GM19023 (cell line): ENCODE data around the gene PLXNA2.

ENCODE experiments used
- ATAC-seq: cut with Tn5 transposase; IDR thresholded peaks from one replicate; pipeline ENCODE4 v1.9.1; 2021; ENCODE audit warnings: mild to moderate bottlenecking, moderate library complexity; ENCODE audit not compliant: unreplicated experiment

PLXNA2 gene

DNA sequence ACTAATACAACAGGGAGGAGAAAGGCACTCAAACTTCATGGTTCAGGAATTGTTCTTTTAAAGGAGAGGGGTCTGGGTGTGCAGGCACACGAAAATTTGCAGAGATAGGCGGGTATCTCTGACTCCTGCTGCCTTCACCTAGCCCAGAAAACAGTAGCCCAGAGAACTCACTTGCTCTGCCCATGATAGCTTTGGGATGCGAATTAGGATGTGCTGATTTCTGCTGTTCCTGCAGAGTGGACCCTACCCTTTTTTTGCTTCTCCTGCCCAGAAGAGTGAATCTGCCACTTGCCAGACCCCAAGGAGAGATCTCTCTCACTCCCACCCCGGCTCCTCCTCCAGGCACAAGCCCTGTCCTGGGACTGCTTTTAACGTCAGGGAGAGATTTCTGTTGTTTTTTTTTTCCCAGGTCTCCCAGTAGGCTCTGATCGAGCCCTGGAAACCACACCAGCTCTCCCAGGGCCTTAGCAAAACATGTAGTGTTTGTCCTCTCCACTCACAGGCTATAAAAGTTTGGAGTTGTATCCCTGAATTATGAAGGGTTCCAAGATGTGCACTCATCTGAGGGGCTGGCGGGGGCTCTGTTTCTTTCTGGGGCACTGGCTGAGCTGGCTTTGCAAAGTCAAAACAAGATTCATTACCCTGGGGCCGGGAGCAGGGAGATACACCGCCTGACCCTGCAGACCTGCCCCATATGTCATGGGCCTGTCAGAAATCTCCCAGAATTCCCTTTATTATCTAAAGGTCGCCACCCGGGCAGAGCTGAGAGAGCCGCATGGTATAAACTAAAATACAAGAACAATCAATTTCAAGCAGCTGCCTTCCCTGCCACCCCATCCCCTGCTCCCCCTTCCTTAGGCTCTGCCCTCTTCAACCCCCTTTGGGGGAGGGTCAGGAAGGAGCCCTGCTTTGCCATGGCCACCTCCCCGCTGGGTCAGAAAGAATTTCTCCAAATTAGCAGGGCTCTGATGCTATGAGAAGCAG, 17.9 kb downstream of the PLXNA2 start:
- no peak for ATAC-seq

DNA sequence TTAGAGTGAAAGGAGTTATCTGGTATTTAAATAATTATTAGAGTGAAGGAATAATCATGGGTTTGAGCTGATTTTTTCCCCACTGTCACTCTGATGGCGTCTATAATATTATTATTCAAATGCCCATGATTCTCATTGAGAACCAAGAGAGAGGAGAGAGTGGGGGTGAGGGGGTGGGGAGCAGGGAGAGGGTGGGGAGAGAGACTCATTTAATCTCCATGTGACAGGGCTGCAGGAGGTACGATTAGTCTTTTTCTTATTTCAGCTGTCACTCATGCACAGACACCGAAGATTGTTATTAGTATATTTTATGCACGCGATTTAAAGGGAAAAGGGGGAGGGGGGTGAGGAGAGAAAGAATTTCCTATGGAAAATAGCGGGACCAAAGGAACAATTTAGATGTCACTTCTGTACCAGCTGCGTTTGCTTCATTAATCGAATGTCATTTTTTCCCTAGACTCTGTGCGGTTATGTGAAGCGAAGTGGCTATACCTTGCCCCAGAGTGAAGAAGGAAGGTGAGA, 19.9 kb downstream of the PLXNA2 start:
- ATAC-seq, result no peak

DNA sequence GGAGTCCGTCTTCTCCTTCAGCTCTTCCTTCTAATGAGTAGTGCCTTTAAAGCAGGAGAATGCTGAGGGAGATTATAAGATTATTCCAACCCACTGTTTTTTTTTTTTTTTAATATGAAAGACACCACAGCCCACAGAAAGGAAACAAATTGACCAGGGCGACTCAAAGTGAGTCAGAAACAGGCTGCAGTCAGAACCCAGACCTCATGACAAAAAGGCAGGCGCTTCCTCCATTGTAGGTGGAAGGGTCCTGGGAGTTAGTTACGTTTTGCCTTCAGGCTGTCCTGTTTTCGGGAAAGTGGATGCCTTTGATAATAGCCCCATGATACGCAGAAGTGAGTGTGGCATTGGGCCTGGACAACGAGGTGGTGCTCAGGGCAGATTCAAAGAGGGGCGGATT, 21.0 kb downstream of the PLXNA2 start:
- ATAC-seq, result no peak

DNA sequence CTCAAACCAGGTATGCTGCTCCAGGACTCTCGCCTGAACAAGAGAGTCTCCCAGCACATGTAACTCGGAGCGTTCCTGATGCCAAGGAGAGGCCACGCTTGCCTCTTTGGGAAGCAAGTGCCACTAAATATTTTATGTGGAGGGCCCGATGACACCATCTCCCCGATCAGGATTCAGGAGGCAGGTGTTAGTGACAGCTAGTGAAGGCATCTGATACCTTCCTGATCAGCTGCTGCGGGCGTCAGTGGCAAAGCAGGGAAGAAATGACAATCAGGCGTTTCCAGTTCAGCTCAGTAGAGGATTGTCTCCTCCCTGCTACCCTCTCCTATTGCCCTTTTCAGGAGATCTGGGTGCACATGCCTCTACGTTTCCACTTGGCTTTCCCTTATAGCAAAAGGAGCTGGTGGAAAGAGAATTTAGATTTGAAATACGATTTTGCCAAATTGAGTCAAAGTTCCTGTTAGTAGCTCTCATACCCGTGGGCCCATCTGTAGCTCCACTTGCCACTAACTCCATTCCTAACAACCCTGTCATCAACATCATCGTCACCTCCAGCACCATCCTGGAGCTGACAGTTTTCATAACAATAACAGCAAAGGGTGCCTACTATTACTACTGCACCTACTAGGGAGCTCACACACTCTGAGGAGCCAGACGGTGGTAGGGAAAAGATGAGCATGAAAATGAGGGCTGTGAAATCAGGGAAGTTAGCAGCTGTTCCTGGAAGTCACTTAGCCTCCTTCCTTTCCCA, 21.6 kb downstream of the PLXNA2 start:
- ATAC-seq, result no peak

DNA sequence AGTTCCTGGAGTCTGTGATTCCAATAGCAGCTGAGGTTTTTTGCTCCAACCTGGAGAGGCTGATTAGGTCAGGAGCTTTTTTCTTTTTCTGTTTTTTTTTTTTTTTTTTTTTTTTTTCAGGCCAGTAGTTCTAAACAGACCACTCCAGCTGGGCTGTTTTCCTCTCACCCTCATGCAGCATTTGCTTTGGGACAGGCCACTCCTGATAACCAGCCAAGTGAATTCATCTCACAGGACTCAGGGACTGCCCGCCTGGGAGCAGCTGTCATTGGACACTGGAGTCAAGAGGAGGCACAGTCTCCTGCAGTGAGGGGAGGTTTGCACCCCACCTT, 22.9 kb downstream of the PLXNA2 start:
- ATAC-seq, result no peak

DNA sequence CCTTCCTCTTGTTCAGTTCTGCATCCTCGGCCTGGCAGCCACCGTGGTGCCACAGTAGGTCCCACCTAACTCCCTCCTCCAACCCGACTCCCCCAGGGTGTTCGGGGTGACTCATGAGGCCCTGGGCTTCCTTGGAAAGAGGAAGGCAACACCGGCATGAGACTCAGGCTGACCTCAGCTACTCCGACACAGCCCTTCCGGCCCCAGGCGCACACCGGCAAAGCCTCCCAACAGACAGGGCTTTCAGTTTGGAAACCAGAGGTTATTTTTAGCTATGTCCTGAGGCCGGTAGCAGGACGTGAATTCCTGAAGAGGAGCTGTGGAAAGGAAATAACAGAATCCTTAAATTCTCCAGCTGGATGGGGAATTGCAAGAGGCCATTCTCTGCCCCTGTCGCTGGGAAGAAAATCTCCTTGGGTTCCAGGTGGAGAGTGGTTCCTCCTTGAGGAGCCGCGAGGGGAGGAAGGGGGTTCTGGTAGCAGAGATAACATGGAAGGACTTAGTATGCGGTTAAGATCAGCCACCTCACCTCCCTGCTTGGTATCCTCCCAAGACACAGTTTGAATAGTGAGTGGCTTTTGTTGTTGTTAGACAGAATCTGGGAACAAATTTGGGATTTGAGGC, 24.4 kb downstream of the PLXNA2 start:
- no peak for ATAC-seq

DNA sequence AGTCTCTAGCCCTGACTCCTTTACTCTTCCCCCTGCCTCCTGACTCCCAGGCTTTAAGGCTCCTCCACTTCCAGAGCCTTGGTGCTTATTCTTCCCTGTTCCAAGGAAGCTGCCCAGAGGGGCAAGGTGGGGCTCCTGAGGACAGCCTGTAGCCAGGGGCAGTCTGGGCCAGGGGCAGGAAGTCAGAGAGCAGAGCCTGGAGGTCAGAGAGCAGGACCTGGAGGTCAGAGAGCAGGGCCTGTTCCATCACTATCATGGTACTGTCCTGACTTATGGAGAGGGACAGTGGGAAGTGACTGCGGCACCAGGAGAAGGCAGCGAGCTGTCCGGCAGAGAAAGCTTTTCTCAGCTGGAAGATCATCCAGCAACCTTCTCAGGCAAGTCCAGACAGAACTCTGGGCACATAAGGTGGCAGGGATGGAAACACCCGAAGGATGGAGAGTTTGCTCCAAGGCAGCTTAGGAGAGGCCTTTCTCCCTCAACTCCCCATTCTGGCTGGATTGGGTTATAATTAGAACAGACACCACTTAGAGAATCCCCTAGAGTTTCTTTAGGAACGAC, 25.0 kb downstream of the PLXNA2 start:
- no peak for ATAC-seq

DNA sequence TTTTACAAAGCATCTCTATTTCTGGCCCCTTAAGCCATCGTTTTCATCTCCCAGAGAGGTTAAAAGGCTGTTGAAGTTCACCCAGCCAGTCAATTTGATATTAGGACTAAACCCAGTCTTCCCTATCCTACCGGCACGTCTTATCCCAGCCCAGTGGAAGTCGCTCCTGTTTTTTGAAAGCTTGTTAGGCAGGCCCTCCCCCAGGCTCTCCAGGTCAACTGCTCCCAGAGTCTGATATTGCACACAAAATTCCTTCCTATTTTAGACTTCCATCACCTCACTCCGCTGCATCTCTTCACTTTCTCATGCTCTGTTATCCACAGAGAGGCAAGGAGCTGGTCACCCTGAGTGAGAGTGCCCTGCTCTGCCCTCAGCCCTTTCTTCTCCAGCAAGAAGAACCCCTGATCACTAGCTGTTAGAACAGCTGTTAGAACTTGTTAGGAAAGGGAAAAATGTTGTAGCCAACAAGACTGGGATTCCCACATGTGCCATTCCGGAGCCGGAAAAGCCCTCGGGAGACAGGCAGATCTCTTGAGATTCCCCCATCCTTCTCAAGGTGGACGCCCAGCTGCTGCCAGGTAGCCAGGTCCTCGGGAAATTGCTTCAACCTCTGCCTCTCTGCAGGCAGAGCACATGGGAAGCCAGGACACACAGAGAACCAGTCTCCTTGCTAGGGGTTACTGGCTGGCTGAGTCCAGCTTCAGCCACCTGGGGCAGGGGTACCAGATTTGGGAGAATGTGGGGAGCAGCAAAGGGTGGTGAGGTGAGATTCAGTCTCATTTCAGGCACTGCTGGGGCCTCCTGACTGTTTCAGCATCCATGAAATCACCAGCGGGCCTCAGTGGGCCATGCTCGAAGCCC, 25.7 kb downstream of the PLXNA2 start:
- ATAC-seq, result no peak

DNA sequence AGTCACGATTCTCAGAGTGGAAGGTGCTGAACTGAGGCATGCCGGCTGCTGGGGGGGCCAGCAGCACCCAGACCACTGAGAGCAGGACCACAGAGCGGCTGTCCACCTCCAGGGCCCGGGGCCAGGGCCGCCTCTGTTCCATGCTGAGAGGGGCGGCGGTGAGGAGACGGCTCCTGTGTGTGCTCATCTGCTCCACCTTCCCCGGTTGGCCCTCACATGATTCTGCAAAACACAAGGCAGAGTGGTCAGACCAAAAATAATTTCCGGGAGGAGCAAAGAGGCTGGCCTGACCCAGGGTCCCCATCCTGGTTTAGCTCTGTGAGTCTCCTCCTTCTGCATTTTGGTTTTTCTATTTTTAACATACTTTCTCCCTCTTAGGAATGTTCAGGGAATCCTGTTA, 26.4 kb downstream of the PLXNA2 start:
- no peak for ATAC-seq

DNA sequence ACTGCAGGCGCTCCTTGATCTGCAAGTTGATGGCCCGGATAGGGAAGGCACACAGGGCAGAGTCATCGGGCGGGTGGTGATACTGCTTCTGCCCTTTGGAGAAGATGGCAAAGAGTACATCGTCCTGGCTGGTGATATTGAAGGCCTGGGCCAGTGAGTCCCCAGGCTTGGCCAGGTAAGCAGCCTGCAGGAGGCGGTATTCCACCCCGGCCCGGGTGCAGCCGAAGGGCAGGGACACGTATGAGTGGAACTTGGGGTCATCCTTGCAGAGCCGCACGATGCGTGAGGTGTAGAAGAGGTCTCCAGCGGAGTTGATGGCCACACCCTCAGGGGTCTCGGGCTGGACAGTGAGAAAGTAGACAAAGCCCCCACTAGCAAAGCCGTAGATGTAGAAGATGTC, 27.4 kb downstream of the PLXNA2 start:
- ATAC-seq, result no peak

DNA sequence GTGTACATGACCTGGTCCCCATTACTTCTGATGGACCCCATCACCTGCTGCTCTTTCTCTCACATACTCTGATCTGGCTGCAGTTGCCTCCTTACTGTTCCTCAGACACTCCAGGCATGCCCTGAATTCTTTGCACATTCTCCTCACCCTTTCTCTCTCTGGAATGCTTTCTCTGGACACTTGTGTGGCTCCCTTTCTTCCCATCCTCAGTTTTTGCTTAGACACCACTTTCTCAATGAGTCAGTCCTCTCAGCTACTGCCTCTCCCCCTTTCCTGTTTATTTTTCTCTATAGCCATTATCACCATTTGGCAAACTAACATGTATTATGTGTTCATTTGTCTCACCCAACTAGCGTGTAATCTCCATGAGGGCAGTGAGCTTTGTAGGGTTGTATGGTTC, 28.1 kb downstream of the PLXNA2 start:
- ATAC-seq, result no peak

DNA sequence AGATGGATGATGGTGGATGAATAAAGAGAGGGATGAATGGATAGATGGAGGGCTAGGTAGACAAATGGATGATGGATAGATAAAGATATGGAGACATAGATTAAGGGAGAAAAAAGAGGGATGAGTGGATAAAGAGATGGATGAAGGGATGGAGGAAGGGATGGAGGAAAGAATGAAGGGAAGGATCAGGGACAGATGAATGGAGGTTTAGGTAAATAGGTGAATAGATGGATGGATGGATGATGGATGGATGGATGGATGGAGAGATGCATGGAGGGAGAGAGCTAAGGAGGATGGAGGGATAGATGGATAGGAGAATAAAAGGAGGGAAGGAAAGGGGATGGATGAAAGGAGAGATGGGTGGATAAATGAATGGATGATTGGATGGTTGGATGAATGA, 28.8 kb downstream of the PLXNA2 start:
- no peak for ATAC-seq

DNA sequence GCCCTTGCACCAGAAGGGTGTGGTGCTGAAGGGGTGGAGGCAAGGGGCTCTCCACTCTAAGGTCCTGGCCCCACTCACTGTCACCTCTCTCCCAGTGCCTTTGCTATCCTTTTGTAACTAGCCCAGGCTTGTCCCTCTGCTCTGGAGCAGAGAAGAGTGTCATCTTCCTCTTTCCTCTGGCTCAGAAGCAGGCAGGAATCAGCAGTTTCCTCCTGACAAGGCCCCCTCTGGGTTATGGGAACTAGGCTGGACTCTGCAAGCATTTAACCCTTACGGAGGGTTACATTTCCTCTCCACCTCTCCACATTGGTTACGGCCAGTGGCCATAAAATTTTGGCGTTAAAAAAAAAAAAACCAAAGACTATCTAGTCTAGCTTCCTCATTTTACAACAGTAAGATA, 30.4 kb downstream of the PLXNA2 start:
- no peak for ATAC-seq

DNA sequence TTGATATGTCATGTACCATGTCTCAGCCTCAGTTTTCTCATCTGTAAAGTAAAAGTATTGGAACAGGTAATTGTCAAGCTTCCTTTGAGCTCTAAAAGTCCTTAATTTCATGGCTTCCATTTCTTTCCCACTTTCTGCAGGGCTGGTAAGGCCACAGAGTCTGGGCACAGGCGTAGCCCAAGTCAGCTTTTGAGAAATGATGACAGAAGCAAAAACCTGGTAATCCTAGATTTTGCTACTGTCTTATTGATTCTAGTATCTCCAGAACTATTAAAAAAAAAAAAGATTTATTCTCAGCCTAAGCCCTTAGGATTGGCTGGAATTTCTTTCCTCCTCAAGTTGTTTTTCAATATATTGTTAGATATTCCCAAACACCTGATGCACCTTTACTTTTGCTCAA, 31.3 kb downstream of the PLXNA2 start:
- ATAC-seq, result no peak

DNA sequence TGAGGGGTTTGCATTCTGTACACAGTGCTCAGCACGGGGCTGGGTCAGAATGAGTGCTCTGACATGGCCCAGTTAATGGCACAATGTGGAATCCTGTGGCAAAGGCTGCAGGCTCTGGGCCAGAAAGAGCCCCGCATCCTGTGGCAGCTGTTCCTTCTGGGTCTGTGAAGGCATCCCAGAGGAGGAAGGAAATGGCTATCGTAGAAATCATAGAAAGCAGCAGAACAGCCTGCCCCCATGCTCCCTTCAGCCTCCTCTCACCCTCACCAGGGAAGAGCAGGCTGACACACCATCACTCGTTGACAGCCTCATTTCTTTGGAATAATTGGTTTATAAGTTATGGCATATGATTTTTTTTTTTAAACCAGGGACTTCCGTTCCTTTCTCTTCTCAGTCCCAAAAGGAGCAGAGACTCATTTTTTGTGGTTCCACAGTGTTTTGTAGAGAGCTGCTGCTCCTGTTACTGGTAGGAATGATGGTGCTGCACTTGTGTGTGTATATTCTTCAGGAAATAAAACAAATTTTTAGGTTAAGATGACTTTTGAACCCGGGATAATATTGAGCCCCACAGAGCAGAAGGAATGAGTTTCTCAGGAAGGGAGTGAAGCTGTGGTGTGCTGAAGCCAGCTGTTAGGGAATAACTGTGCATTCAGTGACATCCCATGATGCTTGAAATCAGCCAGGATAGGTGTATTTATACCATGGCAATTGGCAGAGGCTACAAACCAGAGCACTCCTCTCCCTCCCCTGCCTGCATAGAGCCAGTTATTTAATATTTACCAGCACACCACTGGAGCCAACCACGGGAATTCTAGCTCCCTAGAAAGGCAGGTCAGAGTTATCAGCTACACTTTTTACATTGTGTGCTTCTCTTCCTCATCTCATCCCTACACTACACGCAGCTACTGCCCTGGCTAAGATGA, 32.0 kb downstream of the PLXNA2 start:
- no peak for ATAC-seq

DNA sequence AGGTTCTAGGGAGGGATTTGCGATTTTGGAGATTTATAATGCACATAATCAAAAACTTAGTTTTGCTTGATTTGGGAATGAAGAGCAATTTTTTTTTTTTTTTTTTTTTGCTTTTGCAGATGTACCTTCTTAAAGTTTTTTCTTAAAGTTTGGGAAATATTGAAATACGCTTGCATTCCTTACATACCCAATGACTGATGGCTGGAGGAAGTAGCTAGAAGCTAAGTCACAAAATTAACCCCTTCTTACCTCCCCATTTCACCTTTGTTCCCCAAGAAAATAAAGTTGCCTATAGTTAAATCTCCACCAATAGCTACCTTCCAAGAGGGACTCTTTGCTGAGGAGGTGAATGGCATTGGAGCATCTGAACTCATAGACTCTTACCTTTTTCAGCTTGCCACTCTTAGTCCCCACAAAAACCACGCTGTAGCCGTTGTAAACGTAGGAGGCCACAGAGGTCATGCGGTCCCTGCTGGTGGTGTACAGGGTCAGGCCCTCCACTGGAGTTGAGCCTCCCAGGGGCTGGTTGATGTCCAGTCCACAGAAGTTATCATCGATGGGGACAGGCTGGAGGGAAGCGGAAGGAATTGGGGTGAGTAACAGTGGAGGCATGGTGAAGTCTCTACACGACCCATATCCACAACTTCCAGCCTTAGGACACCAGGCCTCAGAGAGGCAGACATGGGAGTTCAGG, 34.1 kb downstream of the PLXNA2 start:
- ATAC-seq, result no peak

DNA sequence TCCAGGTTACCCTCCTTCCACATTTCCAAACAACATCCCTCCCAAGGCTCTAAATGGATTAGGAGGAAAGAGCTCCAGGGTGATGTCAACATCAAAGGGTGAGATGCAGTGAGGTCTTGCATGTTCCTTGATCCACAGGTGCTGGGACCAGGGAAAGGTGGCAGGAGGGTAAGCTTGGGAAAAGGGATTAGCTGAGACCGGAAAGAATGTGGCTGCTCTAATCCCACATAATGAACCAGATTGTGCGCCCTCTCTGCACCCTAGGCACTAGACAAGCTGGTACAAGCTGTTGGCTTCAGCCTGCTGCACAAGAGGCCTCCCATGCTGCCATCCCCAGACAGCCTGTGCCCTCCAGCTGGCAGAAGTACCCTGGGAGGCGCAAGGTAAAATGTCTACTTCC, 34.9 kb downstream of the PLXNA2 start:
- ATAC-seq, result no peak

DNA sequence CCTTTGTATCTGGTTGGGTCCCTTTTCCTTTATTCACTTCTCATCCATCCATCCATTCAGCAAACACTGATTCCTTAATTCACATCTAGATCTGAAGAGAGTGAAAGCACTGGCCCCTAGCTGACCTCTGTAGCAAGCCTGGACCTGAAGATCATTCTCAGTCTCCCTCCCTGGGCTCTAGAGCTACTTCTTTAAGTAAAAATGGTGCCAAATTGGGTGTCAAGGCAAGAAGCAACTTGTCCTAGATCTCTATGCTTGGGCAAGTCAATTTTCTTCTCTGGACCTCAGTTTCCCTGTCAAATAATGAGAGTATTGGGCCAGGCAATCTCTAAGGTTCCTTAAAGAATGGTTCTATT, 36.1 kb downstream of the PLXNA2 start:
- ATAC-seq, result no peak
